HG03025 (cell line): Measurements from ENCODE around the gene PROX1.

ENCODE experiments used
- ATAC-seq: cut with Tn5 transposase; IDR thresholded peaks from one replicate; pipeline ENCODE4 v1.9.1; 2021; ENCODE audit warnings: mild to moderate bottlenecking, moderate library complexity; ENCODE audit not compliant: unreplicated experiment, low FRiP score

Gene PROX1

GRCh38 chr1:214017191-214017982 lies 29.6 kb downstream of the PROX1 start:
- no peak for ATAC-seq

- peak; percentile 83 for ATAC-seq
Observed at GRCh38 chr1:214018386-214019268, 30.9 kb downstream of the PROX1 start.

- ATAC-seq = no peak
Observed at GRCh38 chr1:214019499-214019898, 31.7 kb downstream of the PROX1 start.

GRCh38 chr1:214021321-214021720 lies 33.5 kb downstream of the PROX1 start:
- no peak for ATAC-seq

GRCh38 chr1:214022229-214022791 lies 34.5 kb downstream of the PROX1 start:
- no peak for ATAC-seq

GRCh38 chr1:214022810-214023425 lies 35.1 kb downstream of the PROX1 start:
- ATAC-seq = no peak

GRCh38 chr1:214026985-214027384 lies 39.2 kb downstream of the PROX1 start:
- ATAC-seq = no peak

GRCh38 chr1:214027498-214027897 lies 39.7 kb downstream of the PROX1 start:
- ATAC-seq = no peak

GRCh38 chr1:214028095-214028494 lies 40.3 kb downstream of the PROX1 start:
- ATAC-seq = no peak

- no peak for ATAC-seq
Observed at GRCh38 chr1:214028649-214029406, 41.1 kb downstream of the PROX1 start.

- ATAC-seq = no peak
Observed at GRCh38 chr1:214029796-214030195, 42.0 kb downstream of the PROX1 start.

- no peak for ATAC-seq
Observed at GRCh38 chr1:214031267-214031650, 43.5 kb downstream of the PROX1 start.

GRCh38 chr1:214037468-214037867 lies 49.7 kb downstream of the PROX1 start:
- no peak for ATAC-seq

- no peak for ATAC-seq
Observed at GRCh38 chr1:214039394-214040018, 51.7 kb downstream of the PROX1 start.

GRCh38 chr1:214043167-214043566 lies 55.4 kb downstream of the PROX1 start:
- ATAC-seq = no peak

GRCh38 chr1:214044438-214045214 lies 56.9 kb downstream of the PROX1 start:
- ATAC-seq = no peak

- ATAC-seq = no peak
Observed at GRCh38 chr1:214050513-214051401, 63.0 kb downstream of the PROX1 start.

- no peak for ATAC-seq
Observed at GRCh38 chr1:214051786-214052185, 64.0 kb downstream of the PROX1 start.
